Calu3 (cell line): ENCODE results near the gene RNF141. TPM values are rescaled to one million over a fixed set of nuclear protein-coding genes. Genes with fewer than 3 reads are reported as not detected.

ENCODE experiments used
- BruUV-seq: library from RNA; stranded (reverse); fragments of 400-500 nt; replicated peaks from 2 replicates; lab custom pipeline; 2021; lab: Mats Ljungman, UMichigan
- CTCF ChIA-PET: fragments of 300-600 bp; sonication (Branson Sonifier 250); formaldehyde crosslinking; loops from one replicate; lab custom pipeline; 2022; ENCODE audit warnings: antibody characterized with exemption; lab: Charles Lee
- DNase-seq: peaks from one replicate; pipeline ENCODE4 v3.0.0; 2022
- H3K27ac Mint-ChIP-seq: one replicate; pipeline ENCODE4 v1.8.0; 2022; ENCODE audit warnings: mixed read lengths; ENCODE audit not compliant: unreplicated experiment
- H3K27me3 Mint-ChIP-seq: one replicate; pipeline ENCODE4 v1.8.0; 2022; ENCODE audit warnings: mixed read lengths; ENCODE audit not compliant: unreplicated experiment
- H3K36me3 Mint-ChIP-seq: one replicate; pipeline ENCODE4 v1.8.0; 2022; ENCODE audit warnings: mild to moderate bottlenecking, moderate library complexity, mixed read lengths; ENCODE audit not compliant: insufficient read depth, unreplicated experiment
- H3K4me1 Mint-ChIP-seq: one replicate; pipeline ENCODE4 v1.8.0; 2022; ENCODE audit warnings: mild to moderate bottlenecking, low read depth, mixed read lengths; ENCODE audit not compliant: unreplicated experiment
- H3K4me3 Mint-ChIP-seq: one replicate; pipeline ENCODE4 v1.8.0; 2022; ENCODE audit warnings: mild to moderate bottlenecking, low read depth, moderate library complexity, mixed read lengths; ENCODE audit not compliant: unreplicated experiment
- H3K9me3 Mint-ChIP-seq: one replicate; pipeline ENCODE4 v1.8.0; 2022; ENCODE audit warnings: low read depth, mixed read lengths; ENCODE audit not compliant: unreplicated experiment
- CTCF ChIP-seq: fragments of 200-600 bp; IDR thresholded peaks from one replicate; pipeline ENCODE4 v1.8.0; 2022; ENCODE audit warnings: antibody characterized with exemption; ENCODE audit not compliant: unreplicated experiment
- intact Hi-C: fragments of 100-400 bp; cut with micrococcal nuclease; formaldehyde crosslinking; loops from one replicate; pipeline ENCODE4 v1.10.0; 2022; ENCODE audit not compliant: unreplicated experiment
- total RNA-seq: library from RNA; stranded (reverse); gene quantifications from 2 replicates; pipeline ENCODE4 v1.2.3, GENCODE V29; 2022

The RNF141 gene
- total RNA-seq, 1 experiment from 2014 or later, result 33.9 TPM

GRCh38 chr11:10579700-10580099, 38.7 kb upstream of the RNF141 start:
- BruUV-seq, result no TSS peak

GRCh38 chr11:10576035-10576398, 35.0 kb upstream of the RNF141 start:
- intact Hi-C loops, result no loop called here
- CTCF ChIA-PET, result no interaction called here
- no TSS peak for BruUV-seq

More at GRCh38 chr11:10579700-10580099, 38.7 kb upstream of the RNF141 start:
- no peak overlapping the region for H3K27ac Mint-ChIP-seq
- H3K27me3 Mint-ChIP-seq, result no peaks in the 10 kb centered on the region
- no peak for TF ChIP-seq CTCF
- no peaks in the 10 kb centered on the region for H3K4me1 Mint-ChIP-seq
- CTCF ChIA-PET, result no interaction called here
- intact Hi-C loops, result no loop called here
- no peaks in the 10 kb centered on the region for H3K36me3 Mint-ChIP-seq
- H3K4me3 Mint-ChIP-seq, result no peak overlapping the region
- no peaks in the 10 kb centered on the region for H3K9me3 Mint-ChIP-seq
- DNase-seq, result no peak

GRCh38 chr11:10575346-10576034, 34.5 kb upstream of the RNF141 start:
- H3K9me3 Mint-ChIP-seq, result no peaks in the 10 kb centered on the region
- no peak for TF ChIP-seq CTCF
- BruUV-seq, result no TSS peak
- no peak for DNase-seq
- CTCF ChIA-PET, result no interaction called here
- H3K4me3 Mint-ChIP-seq, result no peak overlapping the region
- no peaks in the 10 kb centered on the region for H3K27me3 Mint-ChIP-seq
- no peak overlapping the region for H3K27ac Mint-ChIP-seq
- H3K4me1 Mint-ChIP-seq, result no peaks in the 10 kb centered on the region
- intact Hi-C loops, result no loop called here
- no peaks in the 10 kb centered on the region for H3K36me3 Mint-ChIP-seq

More at GRCh38 chr11:10576035-10576398, 35.0 kb upstream of the RNF141 start:
- Mint-ChIP-seq H3K9me3 (no peaks in the 10 kb centered on the region), H3K4me3 (no peak overlapping the region), H3K27ac (no peak overlapping the region), H3K27me3 (no peaks in the 10 kb centered on the region), H3K4me1 (no peaks in the 10 kb centered on the region), H3K36me3 (no peaks in the 10 kb centered on the region)
- DNase-seq, result no peak
- no peak for TF ChIP-seq CTCF

- H3K27me3 Mint-ChIP-seq, result no peaks in the 10 kb centered on the region
- H3K36me3 Mint-ChIP-seq, result no peaks in the 10 kb centered on the region
- CTCF ChIA-PET, result no interaction called here
- no TSS peak for BruUV-seq
- no peak for TF ChIP-seq CTCF
- H3K27ac Mint-ChIP-seq, result no peak overlapping the region
- no peaks in the 10 kb centered on the region for H3K4me1 Mint-ChIP-seq
- no peak for DNase-seq
- H3K4me3 Mint-ChIP-seq, result no peak overlapping the region
- no peaks in the 10 kb centered on the region for H3K9me3 Mint-ChIP-seq
- intact Hi-C loops, result no loop called here
These were observed 32.6 kb upstream of the RNF141 start for GRCh38 chr11:10573556-10573955.
